PC-3 (cell line): ENCODE measurements around the gene SOST. TPM values are rescaled to one million over a fixed set of nuclear protein-coding genes. Genes with fewer than 3 reads are reported as not detected.
A peak's percentile ranks its signal among the peaks of the same experiment; 100 is the strongest.

Experiments
- ATAC-seq: fragments of 200-7000 bp; cut with Tn5 transposase; 2 replicates; pipeline ENCODE4 v1.9.1; 2020; ENCODE audit warnings: mild to moderate bottlenecking, moderate library complexity
- BruUV-seq: library from RNA; stranded (reverse); fragments of 400-500 nt; replicated peaks from 2 replicates; lab custom pipeline; 2021; lab: Mats Ljungman, UMichigan
- CTCF ChIA-PET: fragments of 300-600 bp; sonication (Branson Sonifier 250); formaldehyde crosslinking; loops from one replicate; lab custom pipeline; 2022; ENCODE audit warnings: antibody characterized with exemption; lab: Charles Lee
- POLR2A ChIA-PET: fragments of 300-600 bp; sonication (Branson Sonifier 250); formaldehyde crosslinking; loops from one replicate; lab custom pipeline; 2022; ENCODE audit warnings: antibody characterized with exemption; ENCODE audit not compliant: unreplicated experiment; lab: Charles Lee
- DNase-seq: peaks from one replicate; pipeline ENCODE4 v3.0.0-alpha.2; 2015
- H2AFZ ChIP-seq: fragments of 300-600 bp; sonication (generic); 2 replicates; pipeline ENCODE4 v1.6.0; 2016; ENCODE audit warnings: antibody characterized with exemption, low read length
- H3F3A ChIP-seq: fragments of 300-600 bp; sonication (generic); one replicate; pipeline ENCODE4 v1.6.0; 2017; ENCODE audit warnings: antibody characterized with exemption, low read length, control low read depth, mild to moderate bottlenecking; ENCODE audit not compliant: unreplicated experiment
- H3K27ac ChIP-seq: fragments of 300-600 bp; sonication (generic); 2 replicates; pipeline ENCODE4 v1.5.1; 2016; ENCODE audit warnings: mild to moderate bottlenecking, low read length
- H3K27me3 ChIP-seq: fragments of 300-600 bp; sonication (generic); 2 replicates; pipeline ENCODE4 v1.6.1; 2016; ENCODE audit warnings: low read length, mixed read lengths
- H3K36me3 ChIP-seq: fragments of 300-600 bp; sonication (generic); 2 replicates; pipeline ENCODE4 v1.6.1; 2016; ENCODE audit warnings: low read depth, mixed run types, low read length, mixed read lengths
- H3K4me1 ChIP-seq: fragments of 300-600 bp; sonication (generic); 2 replicates; pipeline ENCODE4 v1.5.1; 2016; ENCODE audit warnings: low read length; ENCODE audit not compliant: insufficient read depth
- H3K4me2 ChIP-seq: fragments of 300-600 bp; sonication (generic); 2 replicates; pipeline ENCODE4 v1.6.0; 2016; ENCODE audit warnings: low read length
- H3K4me3 ChIP-seq: fragments of 300-600 bp; sonication (generic); 2 replicates; pipeline ENCODE4 v1.5.1; 2016; ENCODE audit warnings: mild to moderate bottlenecking, low read length, mixed read lengths
- H3K79me2 ChIP-seq: fragments of 300-600 bp; sonication (generic); 2 replicates; pipeline ENCODE4 v1.6.1; 2017; ENCODE audit warnings: low read length, mixed read lengths
- H3K9ac ChIP-seq: fragments of 300-600 bp; sonication (generic); 2 replicates; pipeline ENCODE4 v1.6.0; 2016; ENCODE audit warnings: mild to moderate bottlenecking, low read length
- H3K9me2 ChIP-seq: fragments of 300-600 bp; sonication (generic); replicated peaks from 2 replicates; pipeline ENCODE4 v1.6.1; 2016; ENCODE audit warnings: mixed run types, low read length, mixed read lengths
- H3K9me3 ChIP-seq: fragments of 300-600 bp; sonication (generic); 2 replicates; pipeline ENCODE4 v1.6.1; 2016; ENCODE audit warnings: low read length, mixed read lengths
- H4K20me1 ChIP-seq: fragments of 300-600 bp; sonication (generic); 2 replicates; pipeline ENCODE4 v1.6.1; 2016; ENCODE audit warnings: low read length, mixed read lengths
- EZH2 ChIP-seq: fragments of 300-600 bp; sonication (generic); IDR thresholded peaks from one replicate; pipeline ENCODE4 v1.6.1; 2017; ENCODE audit warnings: antibody characterized with exemption, mild to moderate bottlenecking, low read length; ENCODE audit not compliant: unreplicated experiment
- EZH2phosphoT487 ChIP-seq: fragments of 300-600 bp; sonication (generic); IDR thresholded peaks from 2 replicates; pipeline ENCODE4 v1.6.1; 2018; ENCODE audit warnings: mild to moderate bottlenecking, antibody characterized with exemption, low read length, borderline replicate concordance
- intact Hi-C: fragments of 100-400 bp; cut with micrococcal nuclease; formaldehyde crosslinking; loops from 2 replicates; pipeline ENCODE4 v1.9.0; 2023
- total RNA-seq: library from RNA; depleted of rRNA; stranded (reverse); fragments of >200 nt; gene quantifications from 2 replicates; pipeline ENCODE4 v1.2.3, GENCODE V29; 2014
- TF ChIP-seq, protein P1 (sequence below): fragments of 300-600 bp; sonication (generic); conservative IDR thresholded peaks from 2 replicates; pipeline ENCODE4 v1.5.1; 2017; ENCODE audit warnings: antibody characterized with exemption, low read depth, mild to moderate bottlenecking, low read length

Gene SOST
- total RNA-seq, 1 experiment from 2014 or later: not detected

DNA sequence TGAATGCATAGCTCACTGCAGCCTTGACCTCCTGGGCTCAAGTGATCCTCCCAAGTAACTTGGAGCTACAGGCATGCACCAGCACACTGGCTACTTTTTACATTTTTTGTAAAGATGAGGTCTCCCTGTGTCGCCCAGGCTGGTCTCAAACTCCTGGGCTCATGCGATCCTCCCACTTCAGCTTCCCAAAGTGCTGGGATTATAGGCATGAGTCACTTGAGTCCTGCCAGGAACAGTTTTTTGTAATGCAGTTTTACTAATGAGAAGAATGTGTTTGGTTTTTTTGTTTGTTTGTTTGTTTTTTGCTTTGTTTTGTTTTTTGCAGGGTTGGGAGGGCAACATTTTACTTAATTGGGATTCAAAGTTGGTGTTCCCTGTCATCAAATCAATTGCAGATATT, 22.2 kb downstream of the SOST start:
- Histone ChIP-seq H3K79me2 (no peaks in the 10 kb centered on the region), H3K9me2 (no peaks in the 10 kb centered on the region), H3K9me3 (no peaks in the 10 kb centered on the region), H3K27me3 (no peaks in the 10 kb centered on the region), H3K36me3 (no peaks in the 10 kb centered on the region), H3K4me1 (peaks cover 15% of the 10 kb centered on the region), H2AFZ (no peak overlapping the region), H3F3A (no peaks in the 10 kb centered on the region), H4K20me1 (no peaks in the 10 kb centered on the region), H3K4me3 (no peak overlapping the region), H3K9ac (no peak overlapping the region), H3K4me2 (no peak overlapping the region), H3K27ac (no peak overlapping the region)
- intact Hi-C loops: no loop called here
- TF ChIP-seq EZH2phosphoT487 (no peak), EZH2 (no peak)
- TF ChIP-seq, protein P1, sequence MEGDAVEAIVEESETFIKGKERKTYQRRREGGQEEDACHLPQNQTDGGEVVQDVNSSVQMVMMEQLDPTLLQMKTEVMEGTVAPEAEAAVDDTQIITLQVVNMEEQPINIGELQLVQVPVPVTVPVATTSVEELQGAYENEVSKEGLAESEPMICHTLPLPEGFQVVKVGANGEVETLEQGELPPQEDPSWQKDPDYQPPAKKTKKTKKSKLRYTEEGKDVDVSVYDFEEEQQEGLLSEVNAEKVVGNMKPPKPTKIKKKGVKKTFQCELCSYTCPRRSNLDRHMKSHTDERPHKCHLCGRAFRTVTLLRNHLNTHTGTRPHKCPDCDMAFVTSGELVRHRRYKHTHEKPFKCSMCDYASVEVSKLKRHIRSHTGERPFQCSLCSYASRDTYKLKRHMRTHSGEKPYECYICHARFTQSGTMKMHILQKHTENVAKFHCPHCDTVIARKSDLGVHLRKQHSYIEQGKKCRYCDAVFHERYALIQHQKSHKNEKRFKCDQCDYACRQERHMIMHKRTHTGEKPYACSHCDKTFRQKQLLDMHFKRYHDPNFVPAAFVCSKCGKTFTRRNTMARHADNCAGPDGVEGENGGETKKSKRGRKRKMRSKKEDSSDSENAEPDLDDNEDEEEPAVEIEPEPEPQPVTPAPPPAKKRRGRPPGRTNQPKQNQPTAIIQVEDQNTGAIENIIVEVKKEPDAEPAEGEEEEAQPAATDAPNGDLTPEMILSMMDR: no peak
- CTCF ChIA-PET: no interaction called here
- ATAC-seq: peak; percentile 35; the same call in 1 of the 2 replicates
- DNase-seq: no peak
- POLR2A ChIA-PET: no interaction called here
- no TSS peak for BruUV-seq

DNA sequence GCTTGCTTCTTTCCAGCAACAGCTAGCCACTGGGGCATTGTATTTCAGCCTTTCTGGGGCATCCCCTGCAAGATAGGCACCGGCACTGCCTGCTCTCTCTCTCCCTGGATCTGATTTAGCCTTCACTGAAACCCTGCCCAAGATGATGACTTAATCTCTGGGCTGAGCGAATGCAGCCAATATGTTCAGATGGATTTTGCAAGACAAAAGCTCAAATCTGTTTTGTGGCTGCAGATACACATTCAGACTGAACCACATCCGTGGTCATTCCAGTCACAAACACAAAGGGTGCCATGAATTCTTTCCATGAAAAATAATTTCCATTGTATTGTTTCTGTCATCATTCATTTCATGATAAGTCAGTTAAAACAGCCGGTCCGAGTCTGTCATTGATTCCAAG, 24.2 kb downstream of the SOST start:
- no peak overlapping the region for H3K9ac ChIP-seq

DNA sequence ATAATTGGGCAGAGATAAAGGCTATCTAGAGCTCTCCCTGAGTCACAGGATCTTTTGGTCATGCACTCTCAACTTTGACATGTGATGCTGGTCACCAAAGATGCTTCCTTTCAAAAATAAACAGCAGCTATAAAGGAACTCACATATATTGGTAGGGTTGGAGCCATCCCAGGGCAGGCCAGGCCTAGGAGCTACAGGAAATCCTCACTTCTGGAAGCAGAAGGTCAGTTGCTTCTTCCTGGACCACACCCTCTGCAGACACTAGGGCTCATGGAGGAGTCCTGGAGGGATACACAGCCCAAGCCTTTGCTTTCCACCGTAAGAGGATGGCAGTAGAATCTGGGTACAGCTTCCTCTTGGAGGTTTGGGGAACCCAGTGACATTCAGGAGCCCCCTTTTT, 24.6 kb downstream of the SOST start:
- no peaks in the 10 kb centered on the region for H3K9me3 ChIP-seq
- BruUV-seq: no TSS peak
- no peaks in the 10 kb centered on the region for H3K79me2 ChIP-seq

More for the DNA sequence above, 24.2 kb downstream of the SOST start:
- intact Hi-C loops: no loop called here
- no peaks in the 10 kb centered on the region for H3F3A ChIP-seq
- H3K79me2 ChIP-seq: no peaks in the 10 kb centered on the region
- no peak overlapping the region for H3K27ac ChIP-seq
- ChIA-PET POLR2A (no interaction called here), CTCF (no interaction called here)
- no peaks in the 10 kb centered on the region for H4K20me1 ChIP-seq
- H3K9me2 ChIP-seq: no peaks in the 10 kb centered on the region
- no TSS peak for BruUV-seq
- no peak overlapping the region for H3K4me2 ChIP-seq
- H3K27me3 ChIP-seq: no peaks in the 10 kb centered on the region
- DNase-seq: no peak
- H3K36me3 ChIP-seq: no peaks in the 10 kb centered on the region
- H3K4me1 ChIP-seq: no peaks in the 10 kb centered on the region
- no peak overlapping the region for H2AFZ ChIP-seq
- TF ChIP-seq, protein P1: no peak
- TF ChIP-seq EZH2 (no peak), EZH2phosphoT487 (no peak)
- no peak overlapping the region for H3K4me3 ChIP-seq
- H3K9me3 ChIP-seq: no peaks in the 10 kb centered on the region
- ATAC-seq: no peak

More for the DNA sequence above, 24.6 kb downstream of the SOST start:
- ChIA-PET CTCF (no interaction called here), POLR2A (no interaction called here)
- no peaks in the 10 kb centered on the region for H3K36me3 ChIP-seq
- no peaks in the 10 kb centered on the region for H3K9me2 ChIP-seq
- H3K27ac ChIP-seq: no peak overlapping the region
- TF ChIP-seq EZH2phosphoT487 (no peak), EZH2 (no peak)
- TF ChIP-seq, protein P1: no peak
- H3K4me3 ChIP-seq: no peak overlapping the region
- DNase-seq (no peak), ATAC-seq (no peak)
- H3K4me1 ChIP-seq: no peaks in the 10 kb centered on the region
- H3K9ac ChIP-seq: no peak overlapping the region
- H4K20me1 ChIP-seq: no peaks in the 10 kb centered on the region
- no peaks in the 10 kb centered on the region for H3K27me3 ChIP-seq
- H3F3A ChIP-seq: no peaks in the 10 kb centered on the region
- no peak overlapping the region for H3K4me2 ChIP-seq
- intact Hi-C loops: no loop called here
- no peak overlapping the region for H2AFZ ChIP-seq
